ENCODE data around the gene CSF2. TPM values are rescaled to one million over a fixed set of nuclear protein-coding genes. Genes with fewer than 3 reads are reported as not detected.
A peak's percentile ranks its signal among the peaks of the same experiment; 100 is the strongest.

CSF2 gene
- total and polyA plus RNA-seq, 12 donors = not detected

GRCh38 chr5:132060501-132061161, 13.0 kb upstream of the CSF2 start, which contains the start of gene IL3:
Gene IL3 (plus strand): TSS chr5:132060655. CDS start chr5:132060707, 52 bp downstream.
- H3K27me3 ChIP-seq = no peaks in the 10 kb centered on the region
- H3K4me3 ChIP-seq = no peak within 1 kb of the TSS
- H3K9me3 ChIP-seq = no peaks in the 10 kb centered on the region
- no peak for TF ChIP-seq CTCF (IDR thresholded peaks at IDR 0.05)
- ATAC-seq (no peak), DNase-seq (no peak)
- no peaks in the 10 kb centered on the region for H3K36me3 ChIP-seq
- H3K4me1 ChIP-seq = peaks cover 0 to 8% (median 0%) of the 10 kb centered on the region in 9 donors
- no peak within 1 kb of the TSS for H3K27ac ChIP-seq
- WGBS, 2 donors = 93 to 94% methylated on average over 16 of the region's 16 CpGs
- intact Hi-C loops (cut with DNase I) = loop anchor here in 8 of 10 donors (5.0 to 10.0 kb wide), 10 partner anchors 72 to 473 kb away; no protein-coding TSS in a partner anchor

- peak; percentile 86 to 99 (median 95) for TF ChIP-seq CTCF (IDR thresholded peaks at IDR 0.05)
- H3K4me3 ChIP-seq = no peak overlapping the region
- intact Hi-C loops (cut with DNase I) = loop anchor here in 8 of 10 donors (1.0 to 10.0 kb wide), 11 partner anchors 69 to 476 kb away; no protein-coding TSS in a partner anchor
- H3K36me3 ChIP-seq = no peaks in the 10 kb centered on the region
- ATAC-seq (peak; percentile 47 to 78 (median 70)), DNase-seq (peak; percentile 67 to 75)
- no peaks in the 10 kb centered on the region for H3K27me3 ChIP-seq
- H3K27ac ChIP-seq = no peak overlapping the region
- peaks cover 0 to 8% (median 0%) of the 10 kb centered on the region in 9 donors for H3K4me1 ChIP-seq
- H3K9me3 ChIP-seq = no peaks in the 10 kb centered on the region
- 41% methylated on average over 9 of the region's 9 CpGs for WGBS, 2 donors
These were observed 10.3 kb upstream of the CSF2 start for GRCh38 chr5:132063090-132063911.

GRCh38 chr5:132064140-132064539, 9.4 kb upstream of the CSF2 start:
- DNase-seq = no peak
- no peak for TF ChIP-seq CTCF (IDR thresholded peaks at IDR 0.05)
- intact Hi-C loops (cut with DNase I) = loop anchor here in 9 of 10 donors (2.0 to 10.0 kb wide), 12 partner anchors 68 to 477 kb away; no protein-coding TSS in a partner anchor

GRCh38 chr5:132064738-132065331, 8.8 kb upstream of the CSF2 start:
- Histone ChIP-seq H3K36me3 (no peaks in the 10 kb centered on the region), H3K4me1 (peaks cover 0 to 8% (median 0%) of the 10 kb centered on the region in 9 donors), H3K9me3 (no peaks in the 10 kb centered on the region), H3K27me3 (no peaks in the 10 kb centered on the region), H3K27ac (no peak overlapping the region), H3K4me3 (no peak overlapping the region)
- DNase-seq (peak; percentile 49 to 71), ATAC-seq (peak; percentile 45 to 86 (median 70))
- WGBS, 2 donors = 71 to 82% methylated on average over 11 of the region's 11 CpGs
- TF ChIP-seq CTCF (IDR thresholded peaks at IDR 0.05) = peak; percentile 75 to 95 (median 90)
- intact Hi-C loops (cut with DNase I) = loop anchor here in 9 of 10 donors (2.0 to 10.0 kb wide), 12 partner anchors 67 to 478 kb away; no protein-coding TSS in a partner anchor

More at GRCh38 chr5:132064140-132064539, 9.4 kb upstream of the CSF2 start:
- Histone ChIP-seq H3K27ac (no peak overlapping the region), H3K4me1 (peaks cover 0 to 8% (median 0%) of the 10 kb centered on the region in 9 donors), H3K9me3 (no peaks in the 10 kb centered on the region), H3K36me3 (no peaks in the 10 kb centered on the region), H3K4me3 (no peak overlapping the region), H3K27me3 (no peaks in the 10 kb centered on the region)
- ATAC-seq = no peak
- 66 to 71% methylated on average over 5 of the region's 5 CpGs for WGBS, 2 donors

All from heart right ventricle (tissue), 16 donors.